NCI-H1694 (cell line): ENCODE results near the gene CACNA2D3.
"Not testable (repeated sequence)": the region's sequence is repeated elsewhere in the genome, so short reads cannot be mapped to it uniquely, and the experiment has no call there.

Source experiments
- DNase-seq: peaks from one replicate; lab custom pipeline; 2025; lab: John Stamatoyannopoulos, UW

CACNA2D3 gene

DNA sequence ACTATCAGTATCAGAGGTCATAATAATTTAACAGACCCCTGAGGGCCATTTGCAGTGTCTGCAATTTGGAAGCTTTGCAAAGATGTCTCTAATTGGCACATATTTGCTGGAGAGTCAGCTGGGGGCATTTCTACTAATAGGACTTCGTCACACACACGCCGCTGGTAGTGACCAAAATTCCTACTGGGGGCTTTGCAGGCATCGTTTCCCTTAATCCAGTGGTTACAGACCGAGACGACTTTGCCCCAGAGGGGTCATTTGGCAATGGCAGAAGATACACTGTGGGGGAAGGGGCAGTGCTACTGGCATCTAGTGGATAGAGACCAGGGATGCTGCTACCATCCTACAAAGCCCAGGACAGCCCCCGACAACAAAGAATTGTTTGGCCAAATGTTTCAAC, 956.5 kb downstream of the CACNA2D3 start:
- DNase-seq: no peak

GRCh38 chr3:55085231-55085630, 962.9 kb downstream of the CACNA2D3 start:
- DNase-seq: no peak

DNA sequence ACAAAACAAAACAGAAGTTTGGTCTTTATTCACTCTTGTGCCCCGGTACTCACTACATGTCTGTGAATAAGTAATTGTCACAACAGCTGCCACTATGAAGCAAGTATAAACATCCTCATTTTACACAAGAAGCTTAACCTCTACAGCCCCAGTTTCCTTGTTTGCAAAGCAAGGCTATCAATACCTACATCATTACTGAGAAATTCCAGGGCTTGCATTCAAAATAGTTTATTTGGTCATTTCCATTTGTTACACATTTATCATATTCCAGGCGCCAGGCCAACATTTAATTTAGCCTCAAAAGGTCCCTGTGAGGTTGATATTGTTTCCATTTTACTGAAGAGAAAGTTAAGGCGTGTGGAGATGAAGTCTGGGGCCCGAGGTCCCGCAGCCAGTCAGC, 966.9 kb downstream of the CACNA2D3 start:
- no peak for DNase-seq

DNA sequence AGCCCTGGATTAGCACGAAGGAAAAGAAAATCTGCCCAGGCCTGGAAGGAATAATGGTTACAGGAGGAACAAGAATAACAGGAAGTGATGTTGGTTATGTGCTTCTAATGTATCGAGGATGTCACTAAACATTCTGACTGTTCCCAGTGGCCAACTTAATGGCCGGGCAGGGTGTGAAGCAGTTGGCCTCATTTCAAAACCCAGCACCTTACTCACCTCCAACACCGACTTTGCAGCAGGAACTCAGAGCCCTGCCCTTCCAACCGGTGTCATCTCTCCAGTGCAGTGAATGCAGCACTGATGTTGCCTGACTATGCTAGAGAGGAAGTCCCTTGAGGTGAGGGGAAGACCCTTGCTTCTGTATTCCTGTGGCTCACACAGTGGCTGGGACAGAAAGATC, 967.9 kb downstream of the CACNA2D3 start:
- no peak for DNase-seq

- no peak for DNase-seq
These were observed 968.4 kb downstream of the CACNA2D3 start for GRCh38 chr3:55090746-55091145.

GRCh38 chr3:55091381-55092225, 969.3 kb downstream of the CACNA2D3 start:
- no peak for DNase-seq

GRCh38 chr3:55094676-55095075, 972.3 kb downstream of the CACNA2D3 start:
- no peak for DNase-seq

DNA sequence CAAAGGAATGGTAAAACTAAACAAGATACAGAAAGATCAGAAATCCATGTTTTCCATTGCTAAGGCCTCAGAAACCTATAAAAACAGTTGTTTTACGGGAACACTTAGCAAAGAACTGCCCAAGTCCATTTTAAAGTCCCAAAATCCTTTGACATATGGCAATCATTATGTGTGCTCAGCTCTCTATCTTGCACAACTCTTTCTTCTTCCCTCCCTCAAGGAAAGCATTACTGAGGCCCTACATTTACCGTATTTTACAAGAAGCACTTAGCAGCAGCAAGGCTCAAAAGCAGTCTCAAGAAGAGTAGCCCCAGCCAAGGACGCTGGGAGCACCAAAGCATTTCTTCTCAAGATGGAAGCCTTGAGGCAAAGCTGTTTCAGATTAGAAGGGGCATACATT, 975.1 kb downstream of the CACNA2D3 start:
- no peak for DNase-seq

DNA sequence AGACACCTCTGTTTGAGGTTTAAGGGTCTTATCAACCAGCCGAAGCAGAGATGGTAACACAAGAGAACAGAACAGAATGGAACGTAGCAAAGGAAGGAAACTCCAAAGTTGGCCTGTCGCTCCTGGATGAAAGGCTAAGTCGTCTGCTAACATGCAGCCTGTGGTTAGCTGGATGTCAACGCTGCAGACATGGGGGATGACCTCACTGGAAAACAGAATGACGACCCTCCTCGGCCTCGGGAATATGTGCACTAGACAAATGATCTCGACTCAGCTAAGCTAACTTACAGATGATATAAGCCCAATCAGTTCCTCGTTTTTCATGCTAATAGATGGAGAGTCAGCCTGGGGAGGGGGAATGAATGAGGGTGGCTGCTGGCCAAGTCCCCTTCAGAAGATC, 983.3 kb downstream of the CACNA2D3 start:
- DNase-seq: no peak

DNA sequence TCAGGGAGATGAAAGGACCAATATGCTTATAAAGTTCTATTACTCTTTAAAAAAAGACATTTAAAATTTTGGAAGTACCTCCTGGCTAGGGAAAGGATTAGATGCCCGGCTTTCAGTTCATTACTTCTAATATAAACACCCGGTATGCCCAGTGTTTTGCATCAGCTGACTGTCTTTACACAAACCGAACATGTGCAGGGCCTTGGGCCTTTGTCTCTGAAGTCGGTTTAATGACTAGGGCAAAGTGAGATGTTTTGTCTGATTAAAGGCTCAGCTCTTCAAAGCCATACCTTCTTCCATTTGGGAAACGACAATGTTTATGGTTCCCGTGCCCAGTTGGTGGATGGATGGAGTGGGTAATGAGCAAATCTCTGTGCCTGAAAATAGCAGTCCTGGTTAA, 984.8 kb downstream of the CACNA2D3 start:
- no peak for DNase-seq

GRCh38 chr3:55111906-55112305, 989.6 kb downstream of the CACNA2D3 start:
- not testable (repeated sequence) for DNase-seq

DNA sequence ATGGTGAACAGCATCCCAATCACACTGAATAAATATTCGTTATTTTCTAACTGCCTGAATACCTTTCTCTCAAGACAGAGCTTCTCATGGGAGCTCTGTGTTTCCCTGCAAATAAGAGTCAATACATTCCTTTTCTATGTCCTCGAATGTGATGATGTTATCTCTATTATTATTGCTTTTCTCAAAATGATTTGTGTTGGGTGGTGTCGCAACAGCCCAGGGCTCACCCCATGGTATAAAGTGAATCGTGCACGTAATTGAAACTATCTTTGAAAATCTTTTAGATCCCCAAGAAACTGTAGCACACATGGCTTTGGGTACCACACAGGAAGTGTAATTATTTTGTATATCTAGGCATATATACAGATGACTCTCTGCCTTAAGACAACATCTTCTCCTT, 996.1 kb downstream of the CACNA2D3 start:
- no peak for DNase-seq

DNA sequence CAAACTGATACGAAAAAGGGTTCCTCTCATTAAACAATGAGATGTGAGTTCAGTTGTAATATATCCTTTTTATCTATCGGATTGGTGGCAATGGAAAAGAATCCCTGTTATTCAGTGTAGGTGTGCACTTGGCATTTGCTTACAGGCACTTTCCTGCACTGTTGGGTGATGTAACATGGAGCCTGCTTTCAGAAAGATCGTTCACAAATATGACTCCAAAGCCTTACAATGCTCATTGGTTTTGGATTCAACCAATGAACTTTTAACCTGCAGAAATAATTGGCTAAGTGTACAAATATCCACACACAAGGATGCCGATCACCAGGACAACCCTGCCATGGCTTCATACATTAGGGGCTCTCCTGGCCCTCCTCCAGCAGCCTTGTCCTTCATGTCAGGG, 996.9 kb downstream of the CACNA2D3 start:
- DNase-seq: no peak

DNA sequence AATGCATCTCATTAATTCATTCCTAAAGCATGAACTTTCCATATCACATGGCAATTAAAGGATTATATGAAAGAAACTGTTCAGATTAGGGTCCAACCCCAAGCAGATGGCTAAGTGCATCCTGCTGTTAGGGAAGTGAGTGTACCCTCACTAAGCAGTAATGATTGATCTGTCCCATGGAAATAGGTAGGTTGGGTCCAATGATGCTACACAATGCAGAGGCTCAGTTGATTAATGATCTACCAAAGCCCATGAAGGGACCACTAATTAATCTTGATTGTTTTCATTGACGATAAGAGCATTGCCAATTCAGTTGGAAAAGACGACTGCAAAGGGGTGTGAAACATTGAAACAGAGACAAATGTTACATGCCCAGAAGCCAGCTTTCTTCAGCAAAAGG, 1000.0 kb downstream of the CACNA2D3 start:
- no peak for DNase-seq
